Activated CD4-positive, alpha-beta memory T cell treated with anti-CD3 and anti-CD28 coated beads for 36 hours (primary cell): ENCODE measurements around the gene EEF1AKMT2. TPM values are rescaled to one million over a fixed set of nuclear protein-coding genes. Genes with fewer than 3 reads are reported as not detected.
"Not testable (repeated sequence)": the region's sequence is repeated elsewhere in the genome, so short reads cannot be mapped to it uniquely, and the experiment has no call there.

Experiments
- CTCF ChIA-PET: fragments of 350-600 bp; sonication (Branson Sonifier 250); formaldehyde crosslinking; loops from one replicate; lab custom pipeline; 2021; ENCODE audit warnings: antibody characterized with exemption, inconsistent platforms; lab: Charles Lee
- POLR2A ChIA-PET: fragments of 350-600 bp; sonication (Branson Sonifier 250); formaldehyde crosslinking; loops from one replicate; lab custom pipeline; 2021; ENCODE audit warnings: antibody characterized with exemption; lab: Charles Lee
- DNase-seq: peaks from one replicate; pipeline ENCODE4 v3.0.0-alpha.2; 2020
- H3K27ac Mint-ChIP-seq: one replicate; pipeline ENCODE4 v1.8.0; 2021; ENCODE audit warnings: mixed read lengths
- H3K27me3 Mint-ChIP-seq: one replicate; pipeline ENCODE4 v1.8.0; 2021; ENCODE audit warnings: mixed read lengths
- H3K36me3 Mint-ChIP-seq: one replicate; pipeline ENCODE4 v1.8.0; 2021; ENCODE audit warnings: mixed read lengths
- H3K4me1 Mint-ChIP-seq: one replicate; pipeline ENCODE4 v1.8.0; 2021; ENCODE audit warnings: low read depth, mixed read lengths
- H3K4me3 Mint-ChIP-seq: one replicate; pipeline ENCODE4 v1.8.0; 2021; ENCODE audit warnings: mild to moderate bottlenecking, mixed read lengths
- H3K9me3 Mint-ChIP-seq: one replicate; pipeline ENCODE4 v1.8.0; 2021; ENCODE audit warnings: mixed read lengths
- intact Hi-C: fragments of 100-400 bp; cut with micrococcal nuclease; formaldehyde crosslinking; loops from one replicate; pipeline ENCODE4 v1.15.1; 2023
- total RNA-seq, 2 experiments: library from RNA; stranded (reverse); gene quantifications; one replicate each; pipeline ENCODE4 v1.2.3, GENCODE V29; 2021

EEF1AKMT2 gene
- 10 to 100 TPM; 28.2 to 33.1 TPM for total RNA-seq

DNA sequence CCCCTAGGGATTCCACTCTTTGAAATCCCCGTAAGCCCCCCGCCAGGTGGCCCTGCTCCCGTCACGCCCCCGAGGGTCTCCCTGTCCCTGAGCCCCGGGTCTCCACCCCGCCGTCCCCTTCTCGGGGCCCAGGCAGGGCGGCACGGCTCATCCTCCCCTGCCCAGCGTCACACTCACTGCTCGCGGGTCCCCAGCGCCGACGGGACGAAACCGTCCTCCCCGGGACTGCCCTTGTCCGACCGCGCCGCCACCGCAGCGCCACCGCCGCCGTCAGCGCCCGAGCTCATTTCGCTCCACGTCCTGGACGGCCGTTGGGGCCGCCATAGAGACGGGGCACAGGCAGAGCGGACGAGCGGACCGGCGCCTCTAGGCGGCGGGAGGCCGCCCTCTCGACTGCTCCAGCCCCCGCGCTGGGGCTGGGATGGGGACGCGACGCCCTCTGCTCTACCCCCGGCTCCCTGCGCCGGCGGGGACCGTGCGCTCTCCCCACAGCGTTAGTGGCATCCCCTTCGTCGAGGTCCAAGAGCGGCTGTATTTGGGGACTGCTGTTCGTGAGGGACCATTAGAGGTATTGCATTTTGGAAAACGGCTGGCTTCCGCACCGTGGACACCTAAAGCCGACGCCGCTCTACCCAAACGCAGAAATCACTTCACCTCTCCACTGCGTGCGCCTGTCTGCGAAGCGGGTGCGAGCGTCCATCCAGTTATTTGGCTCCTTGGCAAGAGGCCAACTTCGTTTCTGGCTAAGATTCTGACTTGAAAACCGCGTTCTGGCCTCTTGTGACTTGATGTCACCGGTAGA is at the start of gene EEF1AKMT2:
Gene EEF1AKMT2, minus strand, starts transcription at position 341 of the 802 bp plus-strand sequence. Its CDS starts 54 bp downstream, at position 287.
- Mint-ChIP-seq H3K27ac (peak within 1 kb of the TSS; percentile 94), H3K27me3 (no peaks in the 10 kb centered on the region), H3K4me1 (peaks cover 19% of the 10 kb centered on the region), H3K4me3 (peak within 1 kb of the TSS; percentile 96), H3K9me3 (no peaks in the 10 kb centered on the region), H3K36me3 (peaks cover 5% of the 10 kb centered on the region)
- intact Hi-C loops = loop anchor here (1.0 to 10.0 kb wide), 3 partner anchors 10 to 1637 kb away; partner anchors contain the start of genes ABRAXAS2, BUB3 and FAM53B
- CTCF ChIA-PET = interaction anchor here (0.6 to 1.4 kb wide), 5 partner anchors 8 to 252 kb away, joined by 3 to 6 read pairs (median 4); partner anchors contain the start of gene ABRAXAS2
- POLR2A ChIA-PET = interaction anchor here (0.6 to 1.9 kb wide), 5 partner anchors 10 to 928 kb away, joined by 3 to 11 read pairs (median 6); partner anchors contain the start of genes ABRAXAS2, EDRF1 and FAM53B
- DNase-seq = peak; percentile 89

DNA sequence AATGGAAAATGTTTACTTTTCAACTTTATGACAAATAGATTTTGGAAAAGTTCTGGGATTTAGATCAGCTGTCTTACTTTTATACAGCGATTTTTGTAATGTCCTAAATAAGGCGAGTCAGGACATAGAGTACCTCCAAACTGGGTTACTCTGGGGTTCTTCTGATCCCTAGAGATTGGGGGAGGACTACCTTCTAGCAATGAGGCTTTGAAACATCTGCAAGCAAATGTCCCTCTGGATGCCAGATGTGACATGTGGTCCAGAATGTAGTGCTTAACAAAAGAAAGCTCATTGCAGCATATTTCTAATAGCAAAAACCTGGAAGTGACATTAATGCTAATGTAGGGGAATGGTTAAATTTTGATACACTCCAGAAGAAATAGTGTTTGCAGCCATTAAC is 46.0 kb upstream of the EEF1AKMT2 start:
- H3K4me3 Mint-ChIP-seq = no peak overlapping the region
- no peaks in the 10 kb centered on the region for H3K4me1 Mint-ChIP-seq
- peaks cover 20% of the 10 kb centered on the region for H3K36me3 Mint-ChIP-seq
- intact Hi-C loops = no loop called here
- ChIA-PET POLR2A (no interaction called here), CTCF (no interaction called here)
- no peak overlapping the region for H3K27ac Mint-ChIP-seq
- no peaks in the 10 kb centered on the region for H3K27me3 Mint-ChIP-seq
- no peaks in the 10 kb centered on the region for H3K9me3 Mint-ChIP-seq
- no peak for DNase-seq

GRCh38 chr10:124831116-124831515 is 39.4 kb upstream of the EEF1AKMT2 start:
- Mint-ChIP-seq H3K4me1 (no peaks in the 10 kb centered on the region), H3K27me3 (no peaks in the 10 kb centered on the region), H3K9me3 (no peaks in the 10 kb centered on the region), H3K36me3 (peaks cover 48% of the 10 kb centered on the region), H3K27ac (no peak overlapping the region), H3K4me3 (no peak overlapping the region)
- intact Hi-C loops = no loop called here
- POLR2A ChIA-PET = no interaction called here
- CTCF ChIA-PET = interaction anchor here (0.6 kb wide), 1 partner anchor 295 kb away, joined by 3 read pairs; no protein-coding TSS in a partner anchor
- DNase-seq = no peak

DNA sequence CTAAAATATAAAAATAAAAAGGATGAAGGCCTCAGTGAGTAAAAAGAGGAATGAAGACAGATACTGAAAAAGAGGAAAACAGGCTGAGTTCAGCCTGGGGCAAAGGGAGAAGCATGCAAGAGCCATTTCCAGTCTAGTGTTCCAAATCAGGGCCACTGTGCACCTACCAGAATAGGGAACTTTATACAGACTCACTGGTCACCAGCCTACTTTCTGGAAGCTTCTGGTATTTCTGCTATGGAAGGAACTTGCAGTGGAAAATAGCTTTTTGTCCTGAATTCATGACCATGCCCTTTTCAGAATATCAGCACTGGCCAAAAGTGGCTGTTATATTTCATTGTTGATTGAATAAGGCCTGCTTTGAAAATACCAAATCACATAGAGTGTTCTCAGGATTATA is 38.8 kb upstream of the EEF1AKMT2 start:
- DNase-seq = no peak
- ChIA-PET POLR2A (no interaction called here), CTCF (interaction anchor here (0.6 to 2.4 kb wide), 4 partner anchors 28 to 300 kb away, joined by 3 to 10 read pairs (median 4); no protein-coding TSS in a partner anchor)
- no peaks in the 10 kb centered on the region for H3K9me3 Mint-ChIP-seq
- no peaks in the 10 kb centered on the region for H3K27me3 Mint-ChIP-seq
- H3K4me3 Mint-ChIP-seq = no peak overlapping the region
- H3K27ac Mint-ChIP-seq = no peak overlapping the region
- H3K36me3 Mint-ChIP-seq = peaks cover 45% of the 10 kb centered on the region
- no peaks in the 10 kb centered on the region for H3K4me1 Mint-ChIP-seq
- intact Hi-C loops = no loop called here

- Mint-ChIP-seq H3K9me3 (no peaks in the 10 kb centered on the region), H3K4me3 (no peak overlapping the region), H3K27ac (no peak overlapping the region), H3K36me3 (peaks cover 39% of the 10 kb centered on the region), H3K4me1 (no peaks in the 10 kb centered on the region), H3K27me3 (no peaks in the 10 kb centered on the region)
- intact Hi-C loops = no loop called here
- no peak for DNase-seq
- ChIA-PET CTCF (interaction anchor here (0.9 to 2.4 kb wide), 3 partner anchors 28 to 299 kb away, joined by 3 to 10 read pairs (median 4); no protein-coding TSS in a partner anchor), POLR2A (no interaction called here)
These were observed 37.9 kb upstream of the EEF1AKMT2 start for GRCh38 chr10:124829447-124830115.

DNA sequence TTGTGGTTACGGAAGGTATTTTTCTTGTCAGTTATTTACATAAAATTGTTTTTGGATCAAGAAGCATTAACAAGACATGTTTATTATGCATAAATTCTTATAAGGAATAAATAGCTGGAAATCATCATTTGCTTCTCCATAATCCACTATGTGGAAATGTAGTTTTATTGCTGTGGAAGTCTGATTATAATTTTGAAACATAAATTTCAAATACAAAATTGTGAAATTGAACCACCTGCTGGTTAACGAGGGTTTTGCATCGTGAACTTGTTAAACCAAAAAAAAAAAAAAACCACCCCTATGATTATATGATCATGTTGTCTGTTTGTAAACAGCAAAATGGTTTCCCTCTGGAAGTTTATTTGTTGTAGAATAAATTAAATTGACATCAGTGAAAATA is 35.8 kb upstream of the EEF1AKMT2 start:
- CTCF ChIA-PET = interaction anchor here (0.6 to 2.4 kb wide), 13 partner anchors 12 to 833 kb away, joined by 3 to 16 read pairs (median 4); partner anchors contain the start of gene ABRAXAS2
- Mint-ChIP-seq H3K36me3 (peaks cover 34% of the 10 kb centered on the region), H3K4me1 (peaks cover 3% of the 10 kb centered on the region), H3K4me3 (no peak overlapping the region), H3K27ac (no peak overlapping the region), H3K27me3 (no peaks in the 10 kb centered on the region), H3K9me3 (no peaks in the 10 kb centered on the region)
- POLR2A ChIA-PET = no interaction called here
- intact Hi-C loops = loop anchor here (2.0 kb wide), 1 partner anchor 297 kb away; no protein-coding TSS in a partner anchor
- no peak for DNase-seq

GRCh38 chr10:124826262-124826661 is 34.6 kb upstream of the EEF1AKMT2 start:
- H3K9me3 Mint-ChIP-seq = no peaks in the 10 kb centered on the region
- H3K36me3 Mint-ChIP-seq = peaks cover 37% of the 10 kb centered on the region
- no peak overlapping the region for H3K27ac Mint-ChIP-seq
- ChIA-PET CTCF (interaction anchor here (0.9 to 2.4 kb wide), 8 partner anchors 11 to 298 kb away, joined by 3 to 16 read pairs (median 4); partner anchors contain the start of gene ABRAXAS2), POLR2A (no interaction called here)
- peaks cover 3% of the 10 kb centered on the region for H3K4me1 Mint-ChIP-seq
- DNase-seq = no peak
- H3K4me3 Mint-ChIP-seq = no peak overlapping the region
- no peaks in the 10 kb centered on the region for H3K27me3 Mint-ChIP-seq
- intact Hi-C loops = loop anchor here (2.0 kb wide), 1 partner anchor 295 kb away; no protein-coding TSS in a partner anchor

DNA sequence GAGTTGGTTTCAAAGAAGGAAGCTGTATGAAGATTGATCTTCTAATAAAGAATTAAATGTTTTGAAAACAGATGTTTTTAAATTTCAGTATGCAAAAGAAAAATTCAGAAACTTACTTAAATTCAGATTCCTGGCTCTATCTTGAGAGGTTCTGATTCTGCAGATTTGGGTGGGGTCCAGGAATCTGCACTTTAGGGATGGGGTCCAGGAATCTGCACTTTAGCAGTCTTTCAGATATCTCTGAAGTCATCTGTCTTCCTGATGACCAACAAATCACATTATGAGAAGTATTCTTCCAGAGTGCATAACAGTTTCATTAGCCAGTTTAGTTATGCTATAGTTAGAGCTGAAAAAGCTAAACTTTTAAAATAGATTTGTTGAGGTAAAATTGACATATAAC is 34.0 kb upstream of the EEF1AKMT2 start:
- Mint-ChIP-seq H3K4me3 (no peak overlapping the region), H3K4me1 (peaks cover 3% of the 10 kb centered on the region), H3K27me3 (no peaks in the 10 kb centered on the region), H3K36me3 (peaks cover 34% of the 10 kb centered on the region), H3K27ac (no peak overlapping the region), H3K9me3 (no peaks in the 10 kb centered on the region)
- ChIA-PET CTCF (interaction anchor here (0.9 to 2.4 kb wide), 5 partner anchors 11 to 298 kb away, joined by 3 to 8 read pairs (median 5); no protein-coding TSS in a partner anchor), POLR2A (no interaction called here)
- intact Hi-C loops = loop anchor here (2.0 kb wide), 1 partner anchor 295 kb away; no protein-coding TSS in a partner anchor
- DNase-seq = no peak

DNA sequence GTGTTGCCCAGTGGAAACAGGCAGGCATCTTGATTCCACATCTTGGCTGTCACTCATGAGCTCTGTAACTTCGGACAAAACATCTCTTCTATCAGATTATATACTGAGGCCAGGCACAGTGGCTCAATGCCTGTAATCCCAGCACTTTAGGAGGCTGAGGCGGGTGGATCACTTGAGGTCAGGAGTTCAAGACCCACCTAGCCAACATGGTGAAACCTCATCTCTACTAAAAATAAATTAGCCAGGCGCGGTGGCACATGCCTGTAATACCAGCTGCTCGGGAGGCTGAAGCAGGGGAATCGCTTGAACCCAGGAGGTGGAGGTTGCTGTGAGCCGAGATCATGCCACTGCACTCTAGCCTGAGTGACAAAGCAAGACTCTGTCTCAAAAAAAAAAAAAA is 33.2 kb upstream of the EEF1AKMT2 start:
- CTCF ChIA-PET = interaction anchor here (1.6 kb wide), 1 partner anchor 297 kb away, joined by 3 read pairs; no protein-coding TSS in a partner anchor
- H3K36me3 Mint-ChIP-seq = peaks cover 31% of the 10 kb centered on the region
- H3K4me3 Mint-ChIP-seq, H3K9me3 Mint-ChIP-seq, POLR2A ChIA-PET, H3K27me3 Mint-ChIP-seq, H3K4me1 Mint-ChIP-seq, H3K27ac Mint-ChIP-seq, DNase-seq, intact Hi-C loops: not testable (repeated sequence)

GRCh38 chr10:124824507-124824906 is 32.8 kb upstream of the EEF1AKMT2 start:
- CTCF ChIA-PET = no interaction called here
- Mint-ChIP-seq H3K27me3 (no peaks in the 10 kb centered on the region), H3K4me1 (peaks cover 3% of the 10 kb centered on the region), H3K9me3 (no peaks in the 10 kb centered on the region), H3K4me3 (no peak overlapping the region), H3K27ac (no peak overlapping the region), H3K36me3 (peaks cover 28% of the 10 kb centered on the region)
- POLR2A ChIA-PET = no interaction called here
- no peak for DNase-seq
- intact Hi-C loops = no loop called here

- Mint-ChIP-seq H3K4me3 (no peak overlapping the region), H3K27ac (no peak overlapping the region), H3K9me3 (no peaks in the 10 kb centered on the region), H3K27me3 (no peaks in the 10 kb centered on the region), H3K4me1 (peaks cover 3% of the 10 kb centered on the region), H3K36me3 (peaks cover 18% of the 10 kb centered on the region)
- no peak for DNase-seq
- intact Hi-C loops = no loop called here
- CTCF ChIA-PET = no interaction called here
- POLR2A ChIA-PET = no interaction called here
These were observed 29.8 kb upstream of the EEF1AKMT2 start for GRCh38 chr10:124821520-124821919.

- Mint-ChIP-seq H3K27ac (no peak overlapping the region), H3K36me3 (peaks cover 19% of the 10 kb centered on the region), H3K4me3 (no peak overlapping the region), H3K9me3 (no peaks in the 10 kb centered on the region), H3K4me1 (peaks cover 3% of the 10 kb centered on the region), H3K27me3 (no peaks in the 10 kb centered on the region)
- POLR2A ChIA-PET = no interaction called here
- intact Hi-C loops = no loop called here
- CTCF ChIA-PET = no interaction called here
- DNase-seq = no peak
These were observed 28.4 kb upstream of the EEF1AKMT2 start for GRCh38 chr10:124820121-124820520.
